ENCODE measurements around the gene NECAB3. TPM values are rescaled to one million over a fixed set of nuclear protein-coding genes. Genes with fewer than 3 reads are reported as not detected.

Gene NECAB3
- total RNA-seq, 2 donors from 2014 or later: 142 to 156 TPM

- no peak for TF ChIP-seq POLR2A (IDR thresholded peaks at IDR 0.05)
- H3K9me3 ChIP-seq: no peaks in the 10 kb centered on the region
- 79% methylated on average over 16 of the region's 16 CpGs for WGBS
- DNase-seq (ENCODE audit: low spot score): no peak
- intact Hi-C loops (cut with DNase I): no loop called here
- H3K4me3 ChIP-seq: no peak overlapping the region
- H3K4me1 ChIP-seq (replicated peaks): no peaks in the 10 kb centered on the region
- no peaks in the 10 kb centered on the region for H3K36me3 ChIP-seq
- no peaks in the 10 kb centered on the region for H3K27me3 ChIP-seq (replicated peaks; ENCODE audit: insufficient read depth)
- H3K27ac ChIP-seq: no peak overlapping the region
Observed at GRCh38 chr20:33709905-33710541, 35.8 kb upstream of the NECAB3 start.

- TF ChIP-seq CTCF (IDR thresholded peaks at IDR 0.05) (no peak), POLR2AphosphoS5 (IDR thresholded peaks at IDR 0.05) (no peak), POLR2A (IDR thresholded peaks at IDR 0.05) (no peak)
- intact Hi-C loops (cut with DNase I): no loop called here
- Histone ChIP-seq H3K4me1 (replicated peaks) (no peaks in the 10 kb centered on the region), H3K4me3 (no peak overlapping the region), H3K36me3 (no peaks in the 10 kb centered on the region), H3K9me3 (no peaks in the 10 kb centered on the region), H3K27me3 (replicated peaks; ENCODE audit: insufficient read depth) (no peaks in the 10 kb centered on the region), H3K27ac (no peak overlapping the region)
- DNase-seq (ENCODE audit: low spot score): no peak
- 82% methylated on average over 2 of the region's 2 CpGs for whole genome bisulfite sequencing
Observed at GRCh38 chr20:33709398-33709797, 35.2 kb upstream of the NECAB3 start.

- no peaks in the 10 kb centered on the region for H3K4me1 ChIP-seq (replicated peaks)
- H3K4me3 ChIP-seq: no peak overlapping the region
- H3K9me3 ChIP-seq: no peaks in the 10 kb centered on the region
- DNase-seq (ENCODE audit: low spot score): no peak
- 87% methylated on average over 11 of the region's 11 CpGs for WGBS
- TF ChIP-seq POLR2A (IDR thresholded peaks at IDR 0.05) (no peak), POLR2AphosphoS5 (IDR thresholded peaks at IDR 0.05) (no peak), CTCF (IDR thresholded peaks at IDR 0.05) (no peak)
- H3K27me3 ChIP-seq (replicated peaks; ENCODE audit: insufficient read depth): no peaks in the 10 kb centered on the region
- no peaks in the 10 kb centered on the region for H3K36me3 ChIP-seq
- intact Hi-C loops (cut with DNase I): no loop called here
- no peak overlapping the region for H3K27ac ChIP-seq
Observed at GRCh38 chr20:33707668-33708067, 33.4 kb upstream of the NECAB3 start.

GRCh38 chr20:33704197-33704924 is 30.1 kb upstream of the NECAB3 start:
- TF ChIP-seq POLR2A (IDR thresholded peaks at IDR 0.05) (no peak), POLR2AphosphoS5 (IDR thresholded peaks at IDR 0.05) (no peak), CTCF (IDR thresholded peaks at IDR 0.05) (no peak)
- H3K4me1 ChIP-seq (replicated peaks): no peaks in the 10 kb centered on the region
- no peaks in the 10 kb centered on the region for H3K36me3 ChIP-seq
- DNase-seq (ENCODE audit: low spot score): no peak
- H3K4me3 ChIP-seq: no peak overlapping the region
- WGBS: 97% methylated on average over 11 of the region's 11 CpGs
- H3K27ac ChIP-seq: no peak overlapping the region
- intact Hi-C loops (cut with DNase I): no loop called here
- no peaks in the 10 kb centered on the region for H3K27me3 ChIP-seq (replicated peaks; ENCODE audit: insufficient read depth)
- no peaks in the 10 kb centered on the region for H3K9me3 ChIP-seq

GRCh38 chr20:33703498-33704137 is 29.4 kb upstream of the NECAB3 start:
- Histone ChIP-seq H3K9me3 (no peaks in the 10 kb centered on the region), H3K27me3 (replicated peaks; ENCODE audit: insufficient read depth) (no peaks in the 10 kb centered on the region), H3K27ac (no peak overlapping the region), H3K4me3 (no peak overlapping the region), H3K4me1 (replicated peaks) (no peaks in the 10 kb centered on the region), H3K36me3 (no peaks in the 10 kb centered on the region)
- no peak for TF ChIP-seq POLR2AphosphoS5 (IDR thresholded peaks at IDR 0.05)
- no peak for TF ChIP-seq POLR2A (IDR thresholded peaks at IDR 0.05)
- no peak for TF ChIP-seq CTCF (IDR thresholded peaks at IDR 0.05)
- WGBS: 93% methylated on average over 8 of the region's 8 CpGs
- no peak for DNase-seq (ENCODE audit: low spot score)
- intact Hi-C loops (cut with DNase I): no loop called here

Measured in prostate gland (tissue), 2 donors.